HepG2 (cell line): ENCODE data around the gene PSMD9. TPM values are rescaled to one million over a fixed set of nuclear protein-coding genes. Genes with fewer than 3 reads are reported as not detected.
A peak's percentile ranks its signal among the peaks of the same experiment; 100 is the strongest.

Source experiments
- ARNT ChIP-seq: fragments of 450-650 bp; IDR thresholded peaks from 2 replicates; pipeline ENCODE4 v1.6.1; 2017
- DR1 ChIP-seq: sonication (generic); formaldehyde crosslinking; IDR thresholded peaks from 2 replicates; pipeline ENCODE4 v1.8.0; 2021; ENCODE audit warnings: mild to moderate bottlenecking, missing genetic modification reagents, inconsistent platforms
- DRAP1 ChIP-seq: IDR thresholded peaks from 2 replicates; pipeline ENCODE4 v1.6.1; 2016; ENCODE audit warnings: missing genetic modification reagents, missing compliant biosample characterization
- HMGXB3 ChIP-seq: sonication (generic); formaldehyde crosslinking; IDR thresholded peaks from 2 replicates; pipeline ENCODE4 v1.4.0; 2020; ENCODE audit warnings: missing genetic modification reagents, borderline replicate concordance
- KLF9 ChIP-seq: IDR thresholded peaks from 2 replicates; pipeline ENCODE4 v1.6.1; 2016; ENCODE audit warnings: low read depth
- MAFG ChIP-seq: sonication (generic); formaldehyde crosslinking; IDR thresholded peaks from 2 replicates; pipeline ENCODE4 v1.5.1; 2020; ENCODE audit warnings: mild to moderate bottlenecking, missing genetic modification reagents
- MEIS2 ChIP-seq: sonication (generic); formaldehyde crosslinking; IDR thresholded peaks from 2 replicates; pipeline ENCODE4 v1.9.0; 2021; ENCODE audit warnings: mild to moderate bottlenecking, missing genetic modification reagents
- MYPOP ChIP-seq: sonication (generic); formaldehyde crosslinking; IDR thresholded peaks from 2 replicates; pipeline ENCODE4 v1.8.1; 2023; ENCODE audit warnings: mild to moderate bottlenecking, moderate library complexity, missing genetic modification reagents
- TARDBP ChIP-seq: sonication (generic); formaldehyde crosslinking; IDR thresholded peaks from 2 replicates; pipeline ENCODE4 v1.8.0; 2022; ENCODE audit warnings: mild to moderate bottlenecking, missing genetic modification reagents
- ZBTB10 ChIP-seq: sonication (generic); formaldehyde crosslinking; IDR thresholded peaks from 2 replicates; pipeline ENCODE4 v1.4.0; 2020; ENCODE audit warnings: missing genetic modification reagents, borderline replicate concordance
- ZBTB7A ChIP-seq: sonication (generic); formaldehyde crosslinking; IDR thresholded peaks from 2 replicates; pipeline ENCODE4 v1.8.0; 2022; ENCODE audit warnings: mild to moderate bottlenecking, missing genetic modification reagents
- ZMYM2 ChIP-seq: sonication (generic); formaldehyde crosslinking; IDR thresholded peaks from 2 replicates; pipeline ENCODE4 v1.8.0; 2022; ENCODE audit warnings: mild to moderate bottlenecking, missing genetic modification reagents
- ZNF710 ChIP-seq: sonication (generic); formaldehyde crosslinking; IDR thresholded peaks from 2 replicates; pipeline ENCODE4 v1.5.0; 2020; ENCODE audit warnings: mild to moderate bottlenecking, missing genetic modification reagents, borderline replicate concordance
- ZNF766 ChIP-seq: sonication (generic); formaldehyde crosslinking; IDR thresholded peaks from 2 replicates; pipeline ENCODE4 v1.5.0; 2020; ENCODE audit warnings: missing genetic modification reagents, borderline replicate concordance
- polyA plus RNA-seq, 8 experiments: library from polyadenylated mRNA; depleted of rRNA in 3 of 8; stranded (reverse) in 7 of 8; unstranded in 1 of 8; fragments of >200 nt; fragmentation: Illumina TruSeq in 4 of 8; extraction: Trizol in 4 of 8; gene quantifications; 2 replicates each; pipeline versions ENCODE4 v1.2.1 to v1.2.3, GENCODE V29; 2011 to 2016; ENCODE audit warnings: low read depth in 4 of 8, missing spikeins in 1 of 8, mixed read lengths in 1 of 8; ENCODE audit not compliant: insufficient read depth in 1 of 8
- total RNA-seq, 5 experiments: library from RNA; depleted of rRNA; stranded (reverse); fragments of >200 nt; fragmentation: Illumina TruSeq; extraction: Trizol; gene quantifications; 2 replicates each; pipeline ENCODE4 v1.2.3, GENCODE V29; 2016; ENCODE audit warnings: low read depth in 1 of 5
- TF ChIP-seq, protein P1 (sequence below): sonication (generic); formaldehyde crosslinking; IDR thresholded peaks from 2 replicates; pipeline ENCODE4 v1.8.1; 2022; ENCODE audit warnings: mild to moderate bottlenecking, missing genetic modification reagents

The PSMD9 gene
- total and polyA plus RNA-seq, 2 of the 13 experiments (the other 11 are each of a cell fraction or from before 2014, with no cell fraction given), result 41.4 to 61.1 TPM

GRCh38 chr12:121857322-121858246, 31.0 kb upstream of the PSMD9 start (continued):
- no peak for TF ChIP-seq DR1 (CRISPR knock-in tag)
- no peak for TF ChIP-seq ZNF766
- peak; percentile 95 for TF ChIP-seq ZBTB10 (CRISPR knock-in tag)
- peak; percentile 100 for TF ChIP-seq ZBTB7A (CRISPR knock-in tag)
- peak; percentile 17; the same call in 1 of the 2 replicates for TF ChIP-seq DRAP1
- no peak for TF ChIP-seq MYPOP (CRISPR knock-in tag)
- TF ChIP-seq, protein P1, sequence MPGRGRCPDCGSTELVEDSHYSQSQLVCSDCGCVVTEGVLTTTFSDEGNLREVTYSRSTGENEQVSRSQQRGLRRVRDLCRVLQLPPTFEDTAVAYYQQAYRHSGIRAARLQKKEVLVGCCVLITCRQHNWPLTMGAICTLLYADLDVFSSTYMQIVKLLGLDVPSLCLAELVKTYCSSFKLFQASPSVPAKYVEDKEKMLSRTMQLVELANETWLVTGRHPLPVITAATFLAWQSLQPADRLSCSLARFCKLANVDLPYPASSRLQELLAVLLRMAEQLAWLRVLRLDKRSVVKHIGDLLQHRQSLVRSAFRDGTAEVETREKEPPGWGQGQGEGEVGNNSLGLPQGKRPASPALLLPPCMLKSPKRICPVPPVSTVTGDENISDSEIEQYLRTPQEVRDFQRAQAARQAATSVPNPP (CRISPR knock-in tag), result no peak
- 0 out of 2 replicates have a peak, but pooled peaks have one; percentile 34 for TF ChIP-seq HMGXB3 (CRISPR knock-in tag)
- 0 out of 2 replicates have a peak, but pooled peaks have one; percentile 41 for TF ChIP-seq ZMYM2 (CRISPR knock-in tag)
- TF ChIP-seq MAFG (CRISPR knock-in tag), result peak; percentile 60; the same call in 1 of the 2 replicates
- TF ChIP-seq TARDBP, result peak; percentile 66; the same call in 1 of the 2 replicates
- 0 out of 2 replicates have a peak, but pooled peaks have one; percentile 56 for TF ChIP-seq MEIS2 (CRISPR knock-in tag)
- TF ChIP-seq ARNT, result no peak
- TF ChIP-seq ZNF710, result no peak; the same call in 1 of the 2 replicates
- no peak for TF ChIP-seq KLF9
